Thyroid gland (tissue), 4 donors: ENCODE results near the gene GTSE1. TPM values are rescaled to one million over a fixed set of nuclear protein-coding genes. Genes with fewer than 3 reads are reported as not detected.

Source experiments
- DNase-seq, 2 donors: peaks; one replicate each; pipeline ENCODE4 v3.0.0-alpha.2; 2019
- H3K27ac ChIP-seq, 3 donors: fragments of 200-600 bp; sonication (generic); 1 replicate in 2 of 3; 2 replicates in 1 of 3; pipeline ENCODE4 v1.5.1; 2016 to 2019; ENCODE audit warnings: mild to moderate bottlenecking in 1 of 3, moderate library complexity in 1 of 3
- H3K27me3 ChIP-seq: fragments of 200-600 bp; sonication (generic); one replicate; pipeline ENCODE4 v1.5.1; 2019
- H3K36me3 ChIP-seq, 2 donors: fragments of 200-600 bp; sonication (generic); one replicate each; pipeline ENCODE4 v1.5.1; 2016 to 2019
- H3K4me1 ChIP-seq, 2 donors: fragments of 200-600 bp; sonication (generic); one replicate each; pipeline ENCODE4 v1.5.1; 2017 to 2019
- H3K4me3 ChIP-seq, 3 donors: fragments of 200-600 bp; sonication (generic); replicated peaks in 1 of 3; 1 replicate in 2 of 3; 2 replicates in 1 of 3; pipeline ENCODE4 v1.5.1; 2016; ENCODE audit warnings: mild to moderate bottlenecking in 1 of 3
- H3K9me3 ChIP-seq: fragments of 200-600 bp; sonication (generic); one replicate; pipeline ENCODE4 v1.5.1; 2017
- CTCF ChIP-seq, 6 experiments: fragments of 200-600 bp in 3 of 6; fragments of 450-650 bp in 3 of 6; sonication (generic) in 3 of 6; IDR thresholded peaks; one replicate each; pipeline ENCODE4 v1.5.1; 2016 to 2019; ENCODE audit warnings: antibody characterized with exemption in 6 of 6, mild to moderate bottlenecking in 2 of 6, inconsistent platforms in 1 of 6, moderate library complexity in 1 of 6
- POLR2A ChIP-seq, 2 donors: fragments of 450-650 bp; IDR thresholded peaks; one replicate each; pipeline ENCODE4 v1.6.1; 2017; ENCODE audit warnings: antibody characterized with exemption in 2 of 2, mild to moderate bottlenecking in 2 of 2, moderate library complexity in 1 of 2
- WGBS, 2 donors: methylation state at CpG; one replicate each; pipeline ENCODE4 v1.1.5; 2017; 5-methylcytosine and 5-hydroxymethylcytosine counted together
- intact Hi-C: fragments of 100-400 bp; cut with DNase I; formaldehyde crosslinking; loops from one replicate; pipeline ENCODE4 v1.15.1; 2023
- total RNA-seq, 4 donors: library from RNA; depleted of rRNA; stranded (reverse); fragments of >200 nt; gene quantifications; one replicate each; pipeline ENCODE4 v1.2.3, GENCODE V29; 2016

The GTSE1 gene
- total RNA-seq, 4 donors from 2014 or later, result 0.22 to 0.27 (median 0.25) TPM; not detected in 1

- peak; percentile 76 to 80 for DNase-seq
- H3K27ac ChIP-seq, result no peak overlapping the region
- peak; percentile 63 to 87 (median 72) for TF ChIP-seq CTCF (IDR thresholded peaks at IDR 0.05)
- no peak for TF ChIP-seq POLR2A (IDR thresholded peaks at IDR 0.05)
- no peak overlapping the region for H3K4me3 ChIP-seq
- no peaks in the 10 kb centered on the region for H3K27me3 ChIP-seq
- intact Hi-C loops, result no loop called here
- no peaks in the 10 kb centered on the region for H3K9me3 ChIP-seq
- WGBS, 2 donors, result 55 to 60% methylated on average over 10 to 11 of the region's 22 CpGs
- H3K4me1 ChIP-seq, result peaks cover 0 to 7% of the 10 kb centered on the region in 2 donors
- H3K36me3 ChIP-seq, result peaks cover 45 to 52% of the 10 kb centered on the region in 2 donors
Measured at GRCh38 chr22:46355369-46355995, 58.8 kb downstream of the GTSE1 start.

GRCh38 chr22:46355996-46356471 lies 59.4 kb downstream of the GTSE1 start:
- WGBS, 2 donors, result 90 to 97% methylated on average over 10 to 12 of the region's 12 CpGs
- H3K27ac ChIP-seq, result no peak overlapping the region
- no peak overlapping the region for H3K4me3 ChIP-seq
- no peak for TF ChIP-seq POLR2A (IDR thresholded peaks at IDR 0.05)
- TF ChIP-seq CTCF (IDR thresholded peaks at IDR 0.05), result no peak
- intact Hi-C loops, result no loop called here
- peaks cover 0 to 7% of the 10 kb centered on the region in 2 donors for H3K4me1 ChIP-seq
- no peaks in the 10 kb centered on the region for H3K9me3 ChIP-seq
- DNase-seq, result no peak
- peaks cover 39 to 48% of the 10 kb centered on the region in 2 donors for H3K36me3 ChIP-seq
- H3K27me3 ChIP-seq, result no peaks in the 10 kb centered on the region

- Histone ChIP-seq H3K4me1 (peaks cover 0 to 7% of the 10 kb centered on the region in 2 donors), H3K36me3 (peaks cover 32 to 41% of the 10 kb centered on the region in 2 donors), H3K27ac (no peak overlapping the region), H3K9me3 (no peaks in the 10 kb centered on the region), H3K27me3 (no peaks in the 10 kb centered on the region), H3K4me3 (no peak overlapping the region)
- intact Hi-C loops, result no loop called here
- 85 to 89% methylated on average over 9 to 12 of the region's 23 CpGs for WGBS, 2 donors
- no peak for DNase-seq
- TF ChIP-seq CTCF (IDR thresholded peaks at IDR 0.05) (no peak), POLR2A (IDR thresholded peaks at IDR 0.05) (no peak)
Measured at GRCh38 chr22:46356496-46357480, 60.1 kb downstream of the GTSE1 start.

GRCh38 chr22:46357711-46358520 lies 61.2 kb downstream of the GTSE1 start:
- no peaks in the 10 kb centered on the region for H3K27me3 ChIP-seq
- WGBS, 2 donors, result 83 to 90% methylated on average over 10 to 12 of the region's 19 CpGs
- DNase-seq, result peak; percentile 40 to 44
- no peak for TF ChIP-seq CTCF (IDR thresholded peaks at IDR 0.05)
- no peak for TF ChIP-seq POLR2A (IDR thresholded peaks at IDR 0.05)
- no peak overlapping the region for H3K27ac ChIP-seq
- H3K4me1 ChIP-seq, result peaks cover 0 to 7% of the 10 kb centered on the region in 2 donors
- H3K36me3 ChIP-seq, result peaks cover 24 to 29% of the 10 kb centered on the region in 2 donors
- no peak overlapping the region for H3K4me3 ChIP-seq
- intact Hi-C loops, result no loop called here
- H3K9me3 ChIP-seq, result no peaks in the 10 kb centered on the region
